Lower leg skin (tissue), 3 donors: Measurements from ENCODE around the gene UTS2R.

Experiments used
- POLR2A ChIP-seq, 2 donors: fragments of 450-650 bp; IDR thresholded peaks; one replicate each; pipeline ENCODE4 v1.6.1; 2016 to 2017; ENCODE audit warnings: antibody characterized with exemption in 2 of 2, mild to moderate bottlenecking in 1 of 2, moderate library complexity in 1 of 2
- TF ChIP-seq, protein P1 (sequence below), 3 donors: fragments of 450-650 bp; IDR thresholded peaks; one replicate each; pipeline ENCODE4 v1.5.1; 2016; ENCODE audit warnings: antibody characterized with exemption in 3 of 3, mild to moderate bottlenecking in 3 of 3, moderate library complexity in 2 of 3

DNA sequence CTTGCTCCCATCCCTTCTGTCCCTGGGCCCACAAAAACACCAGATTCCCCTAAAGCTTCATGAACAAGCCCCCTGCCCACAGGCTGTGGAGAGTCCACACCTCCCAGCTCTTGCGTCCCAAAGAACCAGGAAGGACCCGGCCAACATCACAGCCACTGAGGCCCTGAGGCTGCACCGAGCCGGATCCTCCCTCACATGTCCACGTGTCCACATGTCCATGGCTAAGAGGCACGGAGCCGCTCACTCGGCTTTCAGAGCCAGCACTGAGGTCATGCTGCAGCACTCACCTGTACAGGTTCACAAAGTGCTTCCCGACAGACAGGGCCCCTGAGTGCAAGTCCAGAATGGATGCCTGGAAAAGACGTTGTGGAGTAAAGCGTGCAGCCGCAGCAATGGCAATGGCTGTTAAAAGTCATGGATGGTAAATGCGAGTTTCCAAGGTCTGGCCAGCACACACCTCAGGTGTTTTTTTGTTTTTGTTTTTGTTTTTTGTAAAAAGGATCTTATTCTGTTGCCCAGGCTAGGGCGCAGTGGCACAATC, 34.6 kb downstream of the UTS2R start:
- TF ChIP-seq, protein P1, sequence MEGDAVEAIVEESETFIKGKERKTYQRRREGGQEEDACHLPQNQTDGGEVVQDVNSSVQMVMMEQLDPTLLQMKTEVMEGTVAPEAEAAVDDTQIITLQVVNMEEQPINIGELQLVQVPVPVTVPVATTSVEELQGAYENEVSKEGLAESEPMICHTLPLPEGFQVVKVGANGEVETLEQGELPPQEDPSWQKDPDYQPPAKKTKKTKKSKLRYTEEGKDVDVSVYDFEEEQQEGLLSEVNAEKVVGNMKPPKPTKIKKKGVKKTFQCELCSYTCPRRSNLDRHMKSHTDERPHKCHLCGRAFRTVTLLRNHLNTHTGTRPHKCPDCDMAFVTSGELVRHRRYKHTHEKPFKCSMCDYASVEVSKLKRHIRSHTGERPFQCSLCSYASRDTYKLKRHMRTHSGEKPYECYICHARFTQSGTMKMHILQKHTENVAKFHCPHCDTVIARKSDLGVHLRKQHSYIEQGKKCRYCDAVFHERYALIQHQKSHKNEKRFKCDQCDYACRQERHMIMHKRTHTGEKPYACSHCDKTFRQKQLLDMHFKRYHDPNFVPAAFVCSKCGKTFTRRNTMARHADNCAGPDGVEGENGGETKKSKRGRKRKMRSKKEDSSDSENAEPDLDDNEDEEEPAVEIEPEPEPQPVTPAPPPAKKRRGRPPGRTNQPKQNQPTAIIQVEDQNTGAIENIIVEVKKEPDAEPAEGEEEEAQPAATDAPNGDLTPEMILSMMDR (IDR thresholded peaks at IDR 0.05) = no peak
- no peak for TF ChIP-seq POLR2A (IDR thresholded peaks at IDR 0.05)
